VCaP (cell line): ENCODE results near the gene ADCY3.

Experiments used
- H3K27ac ChIP-seq: fragments of 450-650 bp; 2 replicates; pipeline ENCODE4 v1.5.1; 2017
- CTCF ChIP-seq: fragments of 450-650 bp; conservative IDR thresholded peaks from 2 replicates; pipeline ENCODE4 v1.5.1; 2017; ENCODE audit warnings: mild to moderate bottlenecking, moderate library complexity

The ADCY3 gene

GRCh38 chr2:24859968-24860600, 60.0 kb downstream of the ADCY3 start:
- TF ChIP-seq CTCF, result no peak
- no peak overlapping the region for H3K27ac ChIP-seq

GRCh38 chr2:24858996-24859395, 61.0 kb downstream of the ADCY3 start:
- TF ChIP-seq CTCF, result no peak
- H3K27ac ChIP-seq, result no peak overlapping the region

GRCh38 chr2:24857746-24858145, 62.3 kb downstream of the ADCY3 start:
- no peak overlapping the region for H3K27ac ChIP-seq
- TF ChIP-seq CTCF, result no peak

GRCh38 chr2:24856791-24857211, 63.2 kb downstream of the ADCY3 start:
- no peak for TF ChIP-seq CTCF
- no peak overlapping the region for H3K27ac ChIP-seq

- TF ChIP-seq CTCF, result no peak
- H3K27ac ChIP-seq, result no peak overlapping the region
Measured at GRCh38 chr2:24855726-24856125, 64.3 kb downstream of the ADCY3 start.

GRCh38 chr2:24855022-24855622, 64.9 kb downstream of the ADCY3 start:
- no peak overlapping the region for H3K27ac ChIP-seq
- no peak for TF ChIP-seq CTCF

- no peak for TF ChIP-seq CTCF
- no peak overlapping the region for H3K27ac ChIP-seq
Measured at GRCh38 chr2:24853996-24854395, 66.0 kb downstream of the ADCY3 start.
